ENCODE measurements around the gene MYB.
"Not testable (repeated sequence)": the region's sequence is repeated elsewhere in the genome, so short reads cannot be mapped to it uniquely, and the experiment has no call there.

MYB gene

GRCh38 chr6:135162678-135163439 is 18.2 kb upstream of the MYB start:
- no peak overlapping the region for H3K27ac Mint-ChIP-seq
- no peaks in the 10 kb centered on the region for H3K36me3 Mint-ChIP-seq (ENCODE audit: low read depth)
- H3K4me3 Mint-ChIP-seq = no peak overlapping the region
- DNase-seq = peak; percentile 68
- peak; percentile 74 for TF ChIP-seq CTCF (IDR thresholded peaks at IDR 0.05)
- peaks cover 3% of the 10 kb centered on the region for H3K9me3 Mint-ChIP-seq
- peaks cover 4% of the 10 kb centered on the region for H3K4me1 Mint-ChIP-seq
- H3K27me3 Mint-ChIP-seq (ENCODE audit: low read depth, poor library complexity) = peaks cover 7% of the 10 kb centered on the region

GRCh38 chr6:135163440-135163738 is 17.7 kb upstream of the MYB start:
- no peak for TF ChIP-seq CTCF (IDR thresholded peaks at IDR 0.05)
- Mint-ChIP-seq H3K27me3 (ENCODE audit: low read depth, poor library complexity) (peaks cover 6% of the 10 kb centered on the region), H3K4me3 (no peak overlapping the region), H3K9me3 (peaks cover 3% of the 10 kb centered on the region), H3K36me3 (ENCODE audit: low read depth) (no peaks in the 10 kb centered on the region), H3K4me1 (peaks cover 4% of the 10 kb centered on the region), H3K27ac (no peak overlapping the region)
- DNase-seq = no peak

GRCh38 chr6:135164387-135164786 is 16.7 kb upstream of the MYB start:
- not testable (repeated sequence) for H3K27me3 Mint-ChIP-seq (ENCODE audit: low read depth, poor library complexity); H3K36me3 Mint-ChIP-seq (ENCODE audit: low read depth); H3K4me3 Mint-ChIP-seq; DNase-seq; H3K27ac Mint-ChIP-seq; H3K9me3 Mint-ChIP-seq; H3K4me1 Mint-ChIP-seq

- H3K27ac Mint-ChIP-seq = no peak overlapping the region
- H3K4me1 Mint-ChIP-seq = peaks cover 2% of the 10 kb centered on the region
- H3K4me3 Mint-ChIP-seq = no peak overlapping the region
- TF ChIP-seq CTCF (IDR thresholded peaks at IDR 0.05) = no peak
- H3K36me3 Mint-ChIP-seq (ENCODE audit: low read depth) = no peaks in the 10 kb centered on the region
- peaks cover 3% of the 10 kb centered on the region for H3K9me3 Mint-ChIP-seq
- DNase-seq = no peak
- peaks cover 4% of the 10 kb centered on the region for H3K27me3 Mint-ChIP-seq (ENCODE audit: low read depth, poor library complexity)
Observed at GRCh38 chr6:135165031-135165430, 16.1 kb upstream of the MYB start.

- Mint-ChIP-seq H3K27me3 (ENCODE audit: low read depth, poor library complexity) (peaks cover 8% of the 10 kb centered on the region), H3K36me3 (ENCODE audit: low read depth) (no peaks in the 10 kb centered on the region)
- no peak for TF ChIP-seq CTCF (IDR thresholded peaks at IDR 0.05)
Observed at GRCh38 chr6:135166515-135166914, 14.6 kb upstream of the MYB start.

GRCh38 chr6:135167617-135168016 is 13.5 kb upstream of the MYB start:
- Mint-ChIP-seq H3K27ac (no peak overlapping the region), H3K9me3 (no peaks in the 10 kb centered on the region), H3K36me3 (ENCODE audit: low read depth) (no peaks in the 10 kb centered on the region), H3K27me3 (ENCODE audit: low read depth, poor library complexity) (peaks cover 8% of the 10 kb centered on the region), H3K4me1 (no peaks in the 10 kb centered on the region), H3K4me3 (no peak overlapping the region)
- no peak for TF ChIP-seq CTCF (IDR thresholded peaks at IDR 0.05)
- DNase-seq = no peak

More at GRCh38 chr6:135166515-135166914, 14.6 kb upstream of the MYB start:
- Mint-ChIP-seq H3K4me1 (no peaks in the 10 kb centered on the region), H3K4me3 (no peak overlapping the region), H3K9me3 (peaks cover 3% of the 10 kb centered on the region), H3K27ac (no peak overlapping the region)
- DNase-seq = no peak

Measured in nephron progenitor cell (in vitro differentiated cells).